Fibroblast of lung (primary cell): ENCODE data around the gene SPCS2. TPM values are rescaled to one million over a fixed set of nuclear protein-coding genes. Genes with fewer than 3 reads are reported as not detected.

Experiments used
- DNase-seq, 2 donors: peaks; one replicate each; pipeline versions ENCODE4 v3.0.0 to v3.0.0-alpha.2; 2010; ENCODE audit warnings: low read depth in 2 of 2
- H2AFZ ChIP-seq: 2 replicates; pipeline ENCODE4 v1.5.1; 2012; ENCODE audit warnings: low read length, control low read depth, inconsistent platforms
- H3K27ac ChIP-seq: 2 replicates; pipeline ENCODE4 v1.5.1; 2011; ENCODE audit warnings: low read length, control low read depth; ENCODE audit not compliant: insufficient read depth
- H3K27me3 ChIP-seq: 2 replicates; pipeline ENCODE4 v1.5.1; 2011; ENCODE audit warnings: mild to moderate bottlenecking, low read length; ENCODE audit not compliant: control insufficient read depth, insufficient read depth
- H3K36me3 ChIP-seq: 2 replicates; pipeline ENCODE4 v1.5.1; 2011; ENCODE audit warnings: low read length; ENCODE audit not compliant: control insufficient read depth, insufficient read depth
- H3K4me1 ChIP-seq: 2 replicates; pipeline ENCODE4 v1.5.1; 2011; ENCODE audit warnings: low read length; ENCODE audit not compliant: control insufficient read depth, insufficient read depth; ENCODE audit errors: extremely low read depth
- H3K4me2 ChIP-seq: 2 replicates; pipeline ENCODE4 v1.5.1; 2011; ENCODE audit warnings: low read length, control low read depth; ENCODE audit not compliant: insufficient read depth; ENCODE audit errors: extremely low read depth
- H3K4me3 ChIP-seq, 4 experiments: fragments of 200-600 bp in 1 of 4; sonication (generic) in 1 of 4; replicated peaks in 1 of 4; 2 replicates each; pipeline ENCODE4 v1.5.1; 2011 to 2016; ENCODE audit warnings: low read length in 4 of 4, low read depth in 3 of 4, mild to moderate bottlenecking in 3 of 4, control low read depth in 2 of 4, inconsistent platforms in 1 of 4, mixed read lengths in 1 of 4; ENCODE audit not compliant: insufficient read depth in 1 of 4; ENCODE audit errors: control extremely low read depth in 1 of 4
- H3K79me2 ChIP-seq: 2 replicates; pipeline ENCODE4 v1.5.1; 2012; ENCODE audit warnings: mild to moderate bottlenecking, low read length, inconsistent platforms; ENCODE audit not compliant: control insufficient read depth, insufficient read depth
- H3K9ac ChIP-seq: 2 replicates; pipeline ENCODE4 v1.5.1; 2011; ENCODE audit warnings: mild to moderate bottlenecking, low read length, control low read depth; ENCODE audit not compliant: insufficient read depth
- H3K9me3 ChIP-seq: 2 replicates; pipeline ENCODE4 v1.5.1; 2012; ENCODE audit warnings: low read depth, low read length; ENCODE audit not compliant: control insufficient read depth, insufficient read depth
- H4K20me1 ChIP-seq: 2 replicates; pipeline ENCODE4 v1.5.1; 2011; ENCODE audit warnings: low read length; ENCODE audit not compliant: control insufficient read depth, insufficient read depth; ENCODE audit errors: extremely low read depth
- EZH2 ChIP-seq: IDR thresholded peaks from 2 replicates; pipeline ENCODE4 v1.5.1; 2012; ENCODE audit warnings: low read length, control low read depth, mild to moderate bottlenecking; ENCODE audit errors: missing control alignments
- polyA plus RNA-seq, 2 donors: library from polyadenylated mRNA; depleted of rRNA in 1 of 2; stranded (reverse) in 1 of 2; unstranded in 1 of 2; fragments of >200 nt; gene quantifications; 2 replicates each; pipeline ENCODE4 v1.2.1, GENCODE V29; 2011 to 2012; ENCODE audit warnings: missing spikeins in 1 of 2
- total RNA-seq: library from RNA; depleted of rRNA; stranded (reverse); fragments of >200 nt; gene quantifications from 2 replicates; pipeline ENCODE4 v1.2.1, GENCODE V29; 2014
- TF ChIP-seq, protein P1 (sequence below), 2 donors: IDR thresholded peaks in 1 of 2; conservative IDR thresholded peaks in 1 of 2; 1 replicate in 1 of 2; 2 replicates in 1 of 2; pipeline ENCODE4 v1.5.1; 2011 to 2012; ENCODE audit warnings: low read length in 2 of 2, control low read depth in 1 of 2, inconsistent platforms in 1 of 2, low read depth in 1 of 2, mild to moderate bottlenecking in 1 of 2

The SPCS2 gene
- total and polyA plus RNA-seq, 2 donors (not counting 1 experiment from before 2014, with no cell fraction given): 11.7 to 97.9 TPM

DNA sequence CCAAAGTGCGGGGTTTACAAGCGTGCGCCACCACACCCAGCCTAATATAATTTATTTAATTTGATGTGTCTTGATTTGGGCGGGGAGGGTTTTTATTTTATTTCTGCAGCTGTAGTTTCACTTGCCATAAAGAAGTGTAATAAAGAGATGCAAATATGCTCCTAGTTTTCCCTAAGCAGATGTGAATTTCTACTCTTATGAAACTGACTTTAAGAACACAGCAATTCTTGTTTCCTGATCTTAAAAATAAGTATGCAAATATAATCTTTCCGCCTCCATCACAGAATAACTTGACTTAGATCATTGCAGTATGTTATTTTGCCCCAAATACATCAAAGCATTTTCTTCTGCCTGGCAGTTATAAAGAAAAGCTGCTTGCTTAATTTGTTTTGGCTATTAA lies 4.4 kb downstream of the SPCS2 start:
- no peak overlapping the region for H2AFZ ChIP-seq
- no peak overlapping the region for H3K4me2 ChIP-seq
- H3K79me2 ChIP-seq: peaks cover 92% of the 10 kb centered on the region
- no peak overlapping the region for H3K4me3 ChIP-seq
- no peak for TF ChIP-seq EZH2
- TF ChIP-seq, protein P1, sequence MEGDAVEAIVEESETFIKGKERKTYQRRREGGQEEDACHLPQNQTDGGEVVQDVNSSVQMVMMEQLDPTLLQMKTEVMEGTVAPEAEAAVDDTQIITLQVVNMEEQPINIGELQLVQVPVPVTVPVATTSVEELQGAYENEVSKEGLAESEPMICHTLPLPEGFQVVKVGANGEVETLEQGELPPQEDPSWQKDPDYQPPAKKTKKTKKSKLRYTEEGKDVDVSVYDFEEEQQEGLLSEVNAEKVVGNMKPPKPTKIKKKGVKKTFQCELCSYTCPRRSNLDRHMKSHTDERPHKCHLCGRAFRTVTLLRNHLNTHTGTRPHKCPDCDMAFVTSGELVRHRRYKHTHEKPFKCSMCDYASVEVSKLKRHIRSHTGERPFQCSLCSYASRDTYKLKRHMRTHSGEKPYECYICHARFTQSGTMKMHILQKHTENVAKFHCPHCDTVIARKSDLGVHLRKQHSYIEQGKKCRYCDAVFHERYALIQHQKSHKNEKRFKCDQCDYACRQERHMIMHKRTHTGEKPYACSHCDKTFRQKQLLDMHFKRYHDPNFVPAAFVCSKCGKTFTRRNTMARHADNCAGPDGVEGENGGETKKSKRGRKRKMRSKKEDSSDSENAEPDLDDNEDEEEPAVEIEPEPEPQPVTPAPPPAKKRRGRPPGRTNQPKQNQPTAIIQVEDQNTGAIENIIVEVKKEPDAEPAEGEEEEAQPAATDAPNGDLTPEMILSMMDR (conservative IDR thresholded peaks at IDR 0.05 in 1 of 2, IDR thresholded peaks at IDR 0.05 in 1 of 2; ENCODE audit: low read depth in 1 of 2, low read length in 2 of 2): no peak
- H4K20me1 ChIP-seq: peaks cover 2% of the 10 kb centered on the region
- DNase-seq: no peak
- no peak overlapping the region for H3K9ac ChIP-seq
- H3K27ac ChIP-seq: no peak overlapping the region
- no peaks in the 10 kb centered on the region for H3K27me3 ChIP-seq
- peaks cover 1% of the 10 kb centered on the region for H3K36me3 ChIP-seq
- H3K4me1 ChIP-seq: peaks cover 3% of the 10 kb centered on the region
- H3K9me3 ChIP-seq: no peaks in the 10 kb centered on the region

DNA sequence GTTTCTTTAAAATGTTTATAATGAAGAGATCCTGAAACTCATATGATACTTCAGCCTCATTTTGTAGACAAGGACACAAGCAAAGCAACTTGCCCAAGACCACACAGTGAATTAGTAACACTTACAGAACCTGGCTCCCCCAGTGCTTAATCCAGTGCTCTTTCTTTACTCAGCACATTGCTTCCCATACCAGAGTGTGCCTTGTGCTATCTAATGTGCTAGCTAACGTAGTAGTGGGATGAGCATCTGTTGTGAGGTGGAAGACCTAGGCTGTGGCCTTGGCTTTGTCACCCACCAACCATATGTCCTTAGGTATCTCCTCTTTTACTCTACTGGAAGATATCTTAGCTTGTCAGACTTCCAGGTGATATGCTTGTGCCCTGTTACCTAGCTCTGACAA lies 5.1 kb downstream of the SPCS2 start:
- peaks cover 2% of the 10 kb centered on the region for H4K20me1 ChIP-seq
- TF ChIP-seq, protein P1 (conservative IDR thresholded peaks at IDR 0.05 in 1 of 2, IDR thresholded peaks at IDR 0.05 in 1 of 2; ENCODE audit: low read depth in 1 of 2, low read length in 2 of 2): no peak
- TF ChIP-seq EZH2: no peak
- peaks cover 3% of the 10 kb centered on the region for H3K4me1 ChIP-seq
- H2AFZ ChIP-seq: no peak overlapping the region
- no peaks in the 10 kb centered on the region for H3K27me3 ChIP-seq
- peaks cover 1% of the 10 kb centered on the region for H3K36me3 ChIP-seq
- H3K79me2 ChIP-seq: peaks cover 95% of the 10 kb centered on the region
- no peak overlapping the region for H3K9ac ChIP-seq
- H3K4me2 ChIP-seq: no peak overlapping the region
- H3K4me3 ChIP-seq: no peak overlapping the region
- H3K9me3 ChIP-seq: no peaks in the 10 kb centered on the region
- no peak for DNase-seq
- H3K27ac ChIP-seq: no peak overlapping the region

DNA sequence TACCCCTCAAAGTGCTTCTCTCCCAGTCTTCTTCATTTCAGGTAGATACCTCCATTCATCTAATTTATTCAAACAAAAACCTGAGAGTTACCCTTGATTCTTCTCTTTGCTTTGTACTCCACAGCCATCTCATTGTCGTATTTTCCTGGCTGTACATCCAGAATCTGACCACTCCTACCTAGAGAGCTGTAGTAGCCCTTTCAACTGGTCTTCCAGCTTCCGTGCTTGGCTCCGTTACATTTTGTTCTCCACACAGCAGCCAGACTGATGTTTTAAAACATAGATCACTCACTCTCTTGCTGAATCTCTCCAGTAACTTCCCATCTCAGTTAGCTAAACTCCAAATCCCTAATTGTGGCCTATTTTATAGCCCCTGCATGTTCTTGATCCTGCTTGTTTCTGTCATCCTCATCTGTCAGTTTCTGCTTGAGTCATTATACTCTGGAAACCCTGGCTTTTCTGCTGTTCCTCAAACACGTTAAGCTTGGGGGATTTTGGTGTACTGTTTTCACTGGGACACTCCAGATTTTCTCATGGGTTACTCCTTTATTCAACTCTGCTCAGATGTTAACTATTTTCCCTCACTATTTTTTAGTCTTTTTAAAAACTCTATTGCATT lies 7.4 kb downstream of the SPCS2 start:
- no peak overlapping the region for H3K4me3 ChIP-seq
- no peaks in the 10 kb centered on the region for H3K27me3 ChIP-seq
- peak overlapping the region; percentile 29 for H3K4me2 ChIP-seq
- no peak for DNase-seq
- H3K79me2 ChIP-seq: peaks cover 94% of the 10 kb centered on the region
- H3K27ac ChIP-seq: peak overlapping the region; percentile 11
- peaks cover 2% of the 10 kb centered on the region for H4K20me1 ChIP-seq
- TF ChIP-seq, protein P1 (conservative IDR thresholded peaks at IDR 0.05 in 1 of 2, IDR thresholded peaks at IDR 0.05 in 1 of 2; ENCODE audit: low read depth in 1 of 2, low read length in 2 of 2): no peak
- no peak for TF ChIP-seq EZH2
- H3K36me3 ChIP-seq: peaks cover 1% of the 10 kb centered on the region
- no peak overlapping the region for H3K9ac ChIP-seq
- no peaks in the 10 kb centered on the region for H3K4me1 ChIP-seq
- H3K9me3 ChIP-seq: no peaks in the 10 kb centered on the region
- H2AFZ ChIP-seq: no peak overlapping the region
